ENCODE results near the gene RAPGEF5.

Gene RAPGEF5

GRCh38 chr7:22182149-22182548 is 174.8 kb downstream of the RAPGEF5 start:
- no peak for DNase-seq

DNA sequence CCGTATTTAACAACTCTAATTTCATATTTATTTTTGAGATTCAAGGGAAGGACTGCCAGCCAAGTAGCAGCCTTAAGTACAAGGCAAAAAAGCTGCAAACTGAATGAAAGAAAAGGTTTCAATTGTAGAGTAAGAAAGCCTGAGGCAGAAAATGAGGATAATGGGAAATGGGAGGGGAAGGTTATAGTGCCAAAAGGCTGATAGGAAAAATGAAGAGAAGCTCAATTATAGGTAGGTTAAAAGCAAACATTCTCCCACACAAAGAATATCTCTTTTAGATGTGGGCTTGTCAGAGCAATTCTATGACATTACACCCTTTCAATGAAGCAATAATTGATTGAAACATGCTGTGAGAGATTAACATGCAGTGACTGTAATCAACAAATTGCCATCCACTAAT is 175.3 kb downstream of the RAPGEF5 start:
- no peak for DNase-seq

GRCh38 chr7:22179442-22179879 is 177.5 kb downstream of the RAPGEF5 start:
- no peak for DNase-seq

- no peak for DNase-seq
Measured at GRCh38 chr7:22178735-22179134, 178.2 kb downstream of the RAPGEF5 start.

DNA sequence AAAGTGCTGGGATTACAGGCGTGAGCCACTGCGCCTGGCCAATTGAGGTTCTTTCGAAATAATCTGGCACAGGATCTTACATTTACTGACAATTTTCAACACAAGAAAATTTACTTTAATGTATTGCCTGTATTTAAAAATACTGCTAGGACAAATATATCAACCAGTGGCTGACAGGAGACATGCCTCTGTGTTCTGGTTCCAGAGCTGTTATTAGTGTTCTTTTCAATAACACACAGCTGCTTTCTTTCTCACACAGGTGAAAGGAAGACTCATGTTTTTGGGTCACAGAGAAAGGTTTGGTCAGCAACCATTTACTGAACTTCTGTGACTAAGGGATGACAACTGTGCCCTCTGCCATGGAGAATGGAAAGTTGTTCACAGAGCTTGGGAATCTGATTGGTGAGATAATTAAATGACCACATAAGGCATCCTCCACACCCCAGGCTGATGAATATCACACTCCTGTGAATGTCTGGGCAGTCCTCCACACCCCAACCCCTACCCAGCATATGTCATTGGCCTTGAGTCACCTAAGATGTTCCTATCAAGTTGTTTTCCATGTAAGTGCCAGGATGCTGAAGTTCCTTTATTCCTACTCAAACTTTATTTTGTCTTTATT is 180.1 kb downstream of the RAPGEF5 start:
- no peak for DNase-seq

DNA sequence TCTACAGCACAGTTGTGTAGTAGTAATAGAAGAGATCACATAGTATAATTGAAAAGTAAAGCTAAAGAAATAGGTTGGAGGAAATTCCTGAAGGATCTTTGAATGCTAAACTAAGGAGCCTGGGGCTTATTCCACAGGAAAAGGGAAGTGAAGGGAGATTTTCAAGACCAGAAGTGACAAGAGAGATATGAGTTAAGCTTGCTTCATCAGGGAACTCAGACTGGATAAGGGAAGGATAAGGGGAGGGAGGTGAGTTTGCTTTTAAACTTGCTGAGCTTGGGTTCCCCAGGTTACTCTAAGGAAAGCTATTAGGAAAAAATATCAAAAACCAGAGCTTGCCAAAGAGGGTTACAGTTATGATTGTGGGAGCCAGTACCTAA is 182.4 kb downstream of the RAPGEF5 start:
- DNase-seq, result no peak

DNA sequence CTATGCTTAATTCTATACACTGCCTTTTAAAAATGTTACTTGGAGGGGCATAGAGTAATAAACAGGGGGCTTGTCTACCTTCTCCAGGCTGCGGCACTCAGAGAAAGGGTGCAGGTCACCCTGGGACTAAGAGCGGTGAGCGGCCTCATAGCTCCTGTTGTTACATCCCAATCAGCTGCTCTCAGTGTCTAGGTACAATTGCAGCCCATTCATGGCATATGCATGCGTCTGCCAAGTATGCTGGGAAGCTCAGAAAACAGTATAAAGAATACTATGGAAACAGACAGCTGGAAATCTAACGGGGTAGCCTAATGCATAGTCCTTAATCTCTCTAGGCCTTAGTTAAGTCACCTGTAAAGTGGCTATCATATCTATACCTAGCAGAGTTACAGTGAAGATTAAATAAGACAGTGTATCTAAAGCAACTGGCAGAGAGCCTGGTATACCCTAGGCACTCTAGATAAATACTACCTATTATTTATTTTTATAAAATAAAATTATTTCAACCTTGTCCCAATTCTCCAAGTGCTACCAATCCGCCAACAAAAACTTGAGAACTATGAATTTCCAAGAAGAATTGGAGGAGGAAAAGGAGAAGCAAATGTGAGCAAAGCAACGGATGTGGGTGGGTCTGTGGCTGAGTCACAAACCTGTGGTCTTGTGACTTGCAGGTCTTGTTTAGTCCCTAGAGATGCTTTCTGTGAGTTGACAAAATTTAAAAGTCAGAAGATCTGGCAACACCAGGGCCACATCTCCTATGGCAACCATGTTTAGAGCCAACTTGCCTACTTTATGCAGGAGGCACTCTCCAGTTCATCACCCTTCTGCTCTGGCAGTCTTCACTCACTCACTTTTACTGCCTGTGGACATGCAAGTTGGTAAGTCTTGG is 183.0 kb downstream of the RAPGEF5 start:
- DNase-seq, result peak; percentile 20

- DNase-seq, result no peak
Measured at GRCh38 chr7:22168129-22168634, 188.8 kb downstream of the RAPGEF5 start.

DNA sequence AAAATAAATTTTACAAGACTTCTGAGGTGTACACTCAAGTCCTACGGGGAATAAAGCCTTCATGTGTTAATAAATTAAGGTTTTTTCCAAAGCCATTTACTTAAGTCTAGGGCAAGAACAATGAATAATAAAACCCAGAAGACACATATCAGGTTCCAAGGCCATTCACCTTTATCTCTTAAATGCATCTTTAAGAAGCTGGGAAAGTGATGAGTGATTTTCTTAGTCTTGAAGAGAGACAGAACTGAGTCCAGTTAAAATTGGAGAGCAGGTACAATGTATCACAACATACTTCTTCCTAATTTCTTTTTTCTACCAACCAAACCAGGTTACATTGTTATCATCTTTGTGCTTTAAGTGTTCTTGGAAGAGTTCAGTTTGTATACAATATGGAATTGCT is 189.5 kb downstream of the RAPGEF5 start:
- no peak for DNase-seq

DNA sequence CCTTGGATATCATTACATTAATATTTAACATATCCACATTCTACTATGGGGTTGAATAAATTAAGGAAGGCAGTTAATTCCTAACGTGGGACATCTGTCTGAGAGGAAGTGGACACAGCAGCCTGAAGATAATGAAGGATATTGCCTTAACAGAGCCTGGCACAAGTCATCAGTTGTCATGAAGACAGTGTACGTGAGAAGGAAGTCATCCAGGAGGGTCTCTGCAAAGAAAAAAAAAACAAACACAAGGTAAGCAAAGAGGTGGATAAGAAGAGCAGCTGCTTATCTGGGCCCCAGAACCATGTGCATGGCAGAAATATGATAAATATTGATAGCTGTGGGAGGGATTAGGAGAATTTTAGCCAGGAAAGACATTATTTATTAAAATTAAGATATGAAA is 190.0 kb downstream of the RAPGEF5 start:
- no peak for DNase-seq

GRCh38 chr7:22159341-22159740 is 197.6 kb downstream of the RAPGEF5 start:
- no peak for DNase-seq

- no peak for DNase-seq
Measured at GRCh38 chr7:22157552-22157951, 199.4 kb downstream of the RAPGEF5 start.

DNA sequence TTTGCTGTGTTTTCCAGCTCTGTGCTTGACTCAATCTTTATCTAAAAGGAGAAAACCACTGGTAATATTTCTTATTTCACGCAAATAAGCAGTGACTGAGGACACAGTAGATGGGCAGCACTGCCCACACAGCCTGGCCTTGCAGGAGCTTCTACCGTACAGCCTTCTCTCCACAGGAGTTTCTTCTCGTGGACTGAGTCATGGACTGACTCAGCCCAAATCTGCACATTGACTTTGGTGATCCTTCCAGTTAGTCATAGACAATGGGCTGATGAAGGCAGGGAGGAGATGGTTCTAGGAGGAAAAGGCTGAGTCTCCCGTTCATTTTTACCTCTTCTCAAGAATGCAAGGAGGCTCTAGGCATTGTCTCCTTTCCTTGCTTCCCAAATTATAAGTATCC is 200.7 kb downstream of the RAPGEF5 start:
- no peak for DNase-seq

- DNase-seq, result no peak
Measured at GRCh38 chr7:22154143-22154529, 202.8 kb downstream of the RAPGEF5 start.

DNA sequence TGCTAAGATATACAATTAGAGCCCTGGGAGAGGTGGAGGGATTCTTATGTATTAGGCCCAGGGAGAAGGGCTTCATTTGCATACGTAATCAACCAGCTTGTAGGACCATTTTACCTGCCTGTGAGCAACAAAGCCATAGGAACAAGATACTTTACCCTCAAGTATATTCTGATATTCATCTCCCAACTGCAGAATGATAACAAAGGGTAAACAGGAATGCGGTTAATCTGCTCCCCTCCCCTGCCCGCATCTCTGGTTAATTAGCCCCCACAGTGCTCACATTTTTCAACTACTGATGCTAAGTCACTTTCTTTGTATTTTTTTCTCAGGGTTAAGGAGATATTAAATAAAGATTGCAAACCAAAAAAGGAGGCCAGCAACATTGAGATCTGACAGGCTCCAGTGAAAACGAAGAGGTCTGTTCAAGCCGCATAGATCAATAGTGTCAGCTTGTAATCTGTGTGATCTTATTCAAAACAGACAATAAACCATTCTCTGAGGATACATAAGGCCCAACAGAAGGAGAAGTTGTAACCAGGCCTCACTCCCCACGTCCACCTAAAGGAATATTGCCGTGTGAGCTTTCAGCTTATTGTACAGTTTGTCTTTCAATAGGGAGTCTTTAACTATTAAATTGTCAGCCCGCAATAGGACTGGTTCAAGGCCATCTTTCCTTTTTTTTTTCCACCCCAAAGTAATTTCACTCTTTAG is 203.4 kb downstream of the RAPGEF5 start:
- DNase-seq, result no peak

DNA sequence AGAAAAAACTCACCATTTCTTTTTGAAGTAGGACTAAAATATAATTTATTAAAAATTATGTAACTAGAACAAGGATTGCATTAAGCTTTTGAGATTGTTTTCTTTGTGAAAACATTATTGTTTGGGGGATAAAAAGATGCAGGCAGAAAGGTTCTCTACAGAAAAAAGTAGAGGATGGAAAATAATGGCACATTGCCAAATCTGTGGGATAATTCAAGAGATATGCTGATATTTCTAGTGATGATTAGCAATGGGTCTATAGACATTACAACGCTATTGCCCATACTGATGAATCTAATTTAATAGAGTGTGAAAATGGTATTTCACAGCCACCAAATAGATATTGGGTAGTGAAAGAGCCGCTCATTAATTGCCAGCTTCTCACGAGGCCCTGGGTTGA is 204.3 kb downstream of the RAPGEF5 start:
- DNase-seq, result no peak

DNA sequence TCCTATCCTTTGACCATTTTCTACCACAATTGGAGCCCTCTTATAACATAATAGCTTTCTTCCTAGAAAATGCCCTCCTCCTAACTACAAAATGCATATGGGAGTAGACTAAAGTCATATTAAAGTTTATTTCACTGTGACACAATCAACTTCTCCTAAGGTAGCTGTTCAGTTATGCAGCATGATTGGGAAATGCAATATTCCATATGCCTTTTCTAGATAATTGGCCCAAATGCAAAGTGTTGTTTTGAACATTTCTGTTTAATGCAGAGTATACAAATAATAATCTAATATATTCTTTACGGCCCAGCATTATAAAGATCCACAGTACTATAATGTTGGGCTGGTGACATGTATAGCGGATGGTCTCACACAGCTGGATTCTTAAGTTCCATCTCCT is 205.1 kb downstream of the RAPGEF5 start:
- no peak for DNase-seq

DNA sequence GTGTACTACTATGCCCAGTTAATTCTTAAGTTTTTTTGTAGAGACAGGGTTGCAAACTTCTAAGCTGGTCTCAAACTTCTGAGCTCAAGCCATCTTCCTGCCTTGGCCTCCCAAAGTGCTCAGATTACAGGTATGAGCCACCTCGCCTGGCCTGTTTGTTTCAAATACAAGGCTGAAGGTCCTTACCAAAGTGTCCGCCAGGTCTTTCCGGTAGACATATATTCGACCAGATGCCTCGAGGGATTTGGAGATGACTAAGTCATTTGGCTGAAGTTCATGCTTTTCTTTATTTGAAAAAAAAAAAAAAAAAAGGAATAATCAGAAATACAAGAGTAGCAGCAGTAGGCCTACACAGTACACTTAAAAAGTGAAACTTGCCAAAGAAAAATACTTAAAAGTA is 206.7 kb downstream of the RAPGEF5 start:
- DNase-seq, result no peak

GRCh38 chr7:22147868-22148267 is 209.1 kb downstream of the RAPGEF5 start:
- no peak for DNase-seq

GRCh38 chr7:22146961-22147512 is 209.9 kb downstream of the RAPGEF5 start:
- no peak for DNase-seq

DNA sequence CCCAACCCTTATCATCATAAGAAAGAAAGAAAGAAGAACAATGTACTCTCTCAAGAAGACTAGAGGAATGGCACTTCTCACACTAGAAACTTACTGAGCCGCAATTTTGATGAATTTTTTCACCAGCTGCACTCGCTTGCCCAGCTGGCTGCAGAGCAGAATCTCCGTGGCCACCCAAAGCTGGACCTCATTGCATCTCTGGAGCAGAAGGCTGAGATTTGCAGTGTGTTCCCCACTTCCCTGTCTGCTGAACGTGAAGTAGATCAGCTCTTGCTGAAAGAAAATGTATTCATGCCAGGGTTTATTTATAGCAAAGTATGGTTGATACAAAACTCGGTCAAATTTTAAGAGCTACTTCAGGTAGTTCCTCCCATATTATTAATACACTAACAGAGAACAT is 212.0 kb downstream of the RAPGEF5 start:
- DNase-seq, result no peak

- DNase-seq, result no peak
Measured at GRCh38 chr7:22143491-22143890, 213.5 kb downstream of the RAPGEF5 start.

- DNase-seq, result no peak
Measured at GRCh38 chr7:22142572-22142971, 214.4 kb downstream of the RAPGEF5 start.

Measured in activated CD4-positive, alpha-beta T cell treated with anti-CD3 and anti-CD28 coated beads for 48 hours (primary cell).